T1000 (cell line): ENCODE measurements around the gene IL1F10.

Experiments used
- DNase-seq: peaks from one replicate; lab custom pipeline; 2025; ENCODE audit warnings: mixed read lengths; lab: John Stamatoyannopoulos, UW

Gene IL1F10

GRCh38 chr2:113112871-113113270 lies 45.1 kb downstream of the IL1F10 start:
- DNase-seq = no peak

DNA sequence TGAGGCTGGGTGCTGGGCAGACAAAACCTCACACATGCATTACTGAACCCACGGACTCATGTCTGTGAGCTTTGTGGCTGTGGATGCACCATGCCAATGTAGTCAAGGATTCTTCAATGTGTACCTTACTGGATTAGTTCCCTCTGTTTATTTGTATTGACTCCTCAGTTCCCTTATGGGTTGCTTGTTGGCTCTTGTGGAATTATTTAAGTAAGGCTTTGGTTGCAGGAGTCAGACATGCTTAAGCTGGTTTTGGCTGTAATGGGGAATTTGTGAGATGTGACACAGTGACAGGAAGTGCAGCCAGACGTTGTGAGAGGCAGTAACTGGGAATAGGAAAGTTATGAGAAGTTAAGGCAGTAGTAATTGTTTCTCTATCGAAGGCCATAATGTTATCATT lies 46.0 kb downstream of the IL1F10 start:
- DNase-seq = no peak

- no peak for DNase-seq
Measured at GRCh38 chr2:113114224-113114945, 46.6 kb downstream of the IL1F10 start.

- DNase-seq = no peak
Measured at GRCh38 chr2:113114996-113115395, 47.2 kb downstream of the IL1F10 start.

GRCh38 chr2:113116100-113116958 lies 48.6 kb downstream of the IL1F10 start:
- no peak for DNase-seq

DNA sequence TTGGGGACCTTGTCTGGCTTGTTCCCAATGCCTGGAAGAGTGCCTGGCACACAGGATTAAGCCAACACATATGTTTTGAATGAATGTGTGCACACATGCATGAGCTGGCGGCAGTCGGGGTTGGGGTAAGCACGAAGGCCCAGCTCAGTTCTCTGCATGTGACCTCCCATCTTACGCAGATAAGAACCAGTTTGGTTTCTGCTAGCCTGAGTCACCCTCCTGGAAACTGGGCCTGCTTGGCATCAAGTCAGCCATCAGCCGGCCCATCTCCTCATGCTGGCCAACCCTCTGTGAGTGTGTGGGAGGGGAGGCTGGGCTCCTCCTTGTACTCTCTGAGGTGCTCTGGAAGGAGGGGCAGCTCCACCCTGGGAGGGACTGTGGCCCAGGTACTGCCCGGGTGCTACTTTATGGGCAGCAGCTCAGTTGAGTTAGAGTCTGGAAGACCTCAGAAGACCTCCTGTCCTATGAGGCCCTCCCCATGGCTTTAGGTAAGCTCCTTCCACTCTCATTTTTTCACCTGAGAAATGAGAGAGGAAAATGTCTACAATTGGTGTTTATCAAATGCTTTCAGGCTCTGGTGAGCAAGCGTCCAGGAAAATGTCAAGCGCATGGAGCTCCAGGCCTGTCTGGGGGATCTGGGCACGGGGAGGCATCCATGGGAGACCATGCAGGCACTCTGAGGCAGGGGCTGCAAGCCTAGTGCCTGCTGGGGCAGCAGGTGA lies 49.9 kb downstream of the IL1F10 start:
- DNase-seq = no peak

GRCh38 chr2:113118263-113118657 lies 50.5 kb downstream of the IL1F10 start:
- DNase-seq = no peak

GRCh38 chr2:113119111-113119510 lies 51.3 kb downstream of the IL1F10 start:
- no peak for DNase-seq

- DNase-seq = no peak
Measured at GRCh38 chr2:113120861-113121260, 53.1 kb downstream of the IL1F10 start.

DNA sequence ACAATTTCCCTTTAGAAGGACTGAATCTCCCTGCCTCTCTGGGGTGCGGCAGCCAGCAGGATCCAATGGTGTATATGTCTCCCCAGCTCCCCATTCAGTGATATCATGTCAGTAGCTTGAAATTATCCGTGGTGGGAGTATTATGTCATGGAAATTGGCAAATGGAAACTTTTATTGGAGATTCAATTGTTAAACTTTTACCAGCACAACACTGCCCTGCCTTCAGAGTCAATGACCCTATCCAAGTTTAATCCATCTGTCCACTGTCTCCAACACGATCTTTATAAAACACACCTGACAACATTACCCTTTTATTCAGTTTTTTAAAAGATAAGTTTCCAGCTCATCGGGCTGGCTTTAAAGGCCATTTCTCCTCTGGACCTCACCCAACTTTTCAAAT lies 54.6 kb downstream of the IL1F10 start:
- DNase-seq = no peak

DNA sequence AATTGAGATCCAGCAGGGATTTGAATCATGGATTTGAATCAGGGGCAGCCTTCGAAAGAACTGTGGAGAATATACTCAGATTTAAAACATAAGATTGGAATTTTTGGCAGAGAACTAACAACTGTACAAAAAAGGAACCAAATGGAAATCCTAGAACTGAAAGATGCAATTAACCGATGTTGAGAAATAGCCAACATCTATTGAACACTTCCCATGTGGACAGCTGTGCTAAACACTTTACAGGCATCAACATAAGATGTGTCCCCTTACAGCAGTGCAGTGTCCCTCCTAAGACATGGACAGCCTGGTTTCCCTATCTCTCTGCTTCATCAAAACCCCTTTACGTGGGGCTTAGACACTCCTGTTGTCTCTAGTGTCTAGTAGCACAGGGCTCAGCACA lies 56.0 kb downstream of the IL1F10 start:
- DNase-seq = no peak

- no peak for DNase-seq
Measured at GRCh38 chr2:113124181-113124961, 56.6 kb downstream of the IL1F10 start.
